Neural progenitor cell (in vitro differentiated cells): ENCODE measurements around the gene SPARCL1. TPM values are rescaled to one million over a fixed set of nuclear protein-coding genes. Genes with fewer than 3 reads are reported as not detected.

Experiments used
- DNase-seq: peaks from one replicate; pipeline ENCODE4 v3.0.0-alpha.2; 2016; ENCODE audit warnings: low spot score
- H2AFZ ChIP-seq: fragments of 200-600 bp; sonication (generic); replicated peaks from 2 replicates; pipeline ENCODE4 v1.6.1; 2016; ENCODE audit warnings: antibody characterized with exemption
- H3F3A ChIP-seq: fragments of 200-600 bp; sonication (generic); 2 replicates; pipeline ENCODE4 v1.6.1; 2016; ENCODE audit warnings: antibody characterized with exemption, low read depth
- H3K27ac ChIP-seq: fragments of 200-600 bp; sonication (generic); 2 replicates; pipeline ENCODE4 v1.5.1; 2016; ENCODE audit warnings: mild to moderate bottlenecking
- H3K27me3 ChIP-seq: fragments of 200-600 bp; sonication (generic); 2 replicates; pipeline ENCODE4 v1.6.1; 2016; ENCODE audit warnings: mild to moderate bottlenecking, moderate library complexity
- H3K36me3 ChIP-seq: fragments of 200-600 bp; sonication (generic); 2 replicates; pipeline ENCODE4 v1.5.1; 2016
- H3K4me1 ChIP-seq: fragments of 200-600 bp; sonication (generic); 2 replicates; pipeline ENCODE4 v1.6.1; 2016; ENCODE audit warnings: mixed run types
- H3K4me2 ChIP-seq: fragments of 200-600 bp; sonication (generic); 2 replicates; pipeline ENCODE4 v1.6.1; 2016
- H3K4me3 ChIP-seq: fragments of 200-600 bp; sonication (generic); 2 replicates; pipeline ENCODE4 v1.5.1; 2016
- H3K79me2 ChIP-seq: fragments of 200-600 bp; sonication (generic); 2 replicates; pipeline ENCODE4 v1.6.1; 2016; ENCODE audit warnings: low read depth
- H3K9ac ChIP-seq: fragments of 200-600 bp; sonication (generic); 2 replicates; pipeline ENCODE4 v1.6.1; 2016
- H3K9me3 ChIP-seq: fragments of 200-600 bp; sonication (generic); 2 replicates; pipeline ENCODE4 v1.5.1; 2016; ENCODE audit warnings: low read depth
- H4K20me1 ChIP-seq: fragments of 200-600 bp; sonication (generic); 2 replicates; pipeline ENCODE4 v1.6.1; 2016; ENCODE audit warnings: low read depth
- H3K27ac Mint-ChIP-seq: 3 replicates; pipeline ENCODE4 v1.8.0; 2021; ENCODE audit warnings: mixed read lengths
- H3K27me3 Mint-ChIP-seq: 2 replicates; pipeline ENCODE4 v1.8.0; 2022; ENCODE audit warnings: low read depth, mild to moderate bottlenecking, inconsistent platforms, moderate library complexity, mixed read lengths; ENCODE audit not compliant: insufficient read depth
- H3K36me3 Mint-ChIP-seq: 3 replicates; pipeline ENCODE4 v1.8.0; 2021; ENCODE audit warnings: mixed read lengths
- H3K4me1 Mint-ChIP-seq: 3 replicates; pipeline ENCODE4 v1.8.0; 2021; ENCODE audit warnings: mixed read lengths
- H3K4me3 Mint-ChIP-seq: 3 replicates; pipeline ENCODE4 v1.8.0; 2021; ENCODE audit warnings: mild to moderate bottlenecking, moderate library complexity, mixed read lengths
- H3K9me3 Mint-ChIP-seq: 3 replicates; pipeline ENCODE4 v1.8.0; 2020; ENCODE audit warnings: mixed read lengths
- EZH2 ChIP-seq: fragments of 200-600 bp; sonication (generic); IDR thresholded peaks from 2 replicates; pipeline ENCODE4 v1.6.1; 2017; ENCODE audit warnings: antibody characterized with exemption, mild to moderate bottlenecking, moderate library complexity
- EZH2phosphoT487 ChIP-seq: fragments of 200-600 bp; sonication (generic); IDR thresholded peaks from 2 replicates; pipeline ENCODE4 v1.6.1; 2017; ENCODE audit warnings: antibody characterized with exemption
- total RNA-seq: library from RNA; depleted of rRNA; stranded (reverse); fragments of >200 nt; gene quantifications from 2 replicates; pipeline ENCODE4 v1.2.3, GENCODE V29; 2015; ENCODE audit warnings: low replicate concordance
- TF ChIP-seq, protein P1 (sequence below): fragments of 200-600 bp; sonication (generic); IDR thresholded peaks from 2 replicates; pipeline ENCODE4 v1.5.1; 2017; ENCODE audit warnings: antibody characterized with exemption, mild to moderate bottlenecking

Gene SPARCL1
- total RNA-seq, 1 donor from 2014 or later = not detected

DNA sequence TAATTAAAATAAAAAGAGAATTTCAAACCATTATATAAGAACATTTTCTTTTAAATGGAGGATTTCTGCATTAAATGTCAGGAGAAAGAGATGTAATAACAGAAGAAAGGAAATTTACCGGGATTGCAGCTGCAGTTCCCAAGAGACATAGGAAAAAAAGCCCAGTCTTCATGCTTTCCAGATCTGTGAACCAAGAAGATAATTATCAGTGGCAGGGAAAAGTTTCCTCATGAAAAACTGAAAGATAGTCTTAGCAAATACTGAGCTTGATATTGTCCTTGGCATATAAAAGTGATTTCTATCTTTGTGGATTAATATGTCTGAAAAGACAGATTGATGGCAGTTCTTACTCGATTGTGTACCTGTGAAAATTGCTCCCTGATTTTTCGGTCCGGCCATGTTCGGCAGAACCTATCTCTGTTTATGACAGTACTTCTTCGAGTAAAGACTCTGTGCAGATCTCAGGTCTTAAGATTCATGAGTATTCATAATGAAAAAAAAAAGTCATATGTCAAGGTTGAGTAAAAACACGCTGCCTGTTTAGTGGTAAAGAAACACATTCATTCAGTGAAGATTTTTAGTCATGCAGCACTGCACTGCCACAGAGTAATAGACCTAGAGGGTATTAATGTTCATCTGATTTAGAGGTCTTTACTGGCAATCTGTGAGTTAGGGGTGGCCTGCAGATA lies 29.6 kb downstream of the SPARCL1 start:
- no peak overlapping the region for H2AFZ ChIP-seq
- Mint-ChIP-seq H3K27ac (no peak overlapping the region), H3K27me3 (no peaks in the 10 kb centered on the region), H3K4me3 (no peak overlapping the region), H3K4me1 (no peaks in the 10 kb centered on the region), H3K9me3 (no peaks in the 10 kb centered on the region), H3K36me3 (no peaks in the 10 kb centered on the region)
- H3K27me3 ChIP-seq = no peaks in the 10 kb centered on the region
- H3F3A ChIP-seq = no peaks in the 10 kb centered on the region
- no peaks in the 10 kb centered on the region for H3K9me3 ChIP-seq
- H3K4me3 ChIP-seq = no peak overlapping the region
- H3K79me2 ChIP-seq = no peaks in the 10 kb centered on the region
- H3K27ac ChIP-seq = no peak overlapping the region
- no peak for DNase-seq
- no peak overlapping the region for H3K9ac ChIP-seq
- TF ChIP-seq EZH2phosphoT487 = no peak
- no peak for TF ChIP-seq EZH2
- TF ChIP-seq, protein P1, sequence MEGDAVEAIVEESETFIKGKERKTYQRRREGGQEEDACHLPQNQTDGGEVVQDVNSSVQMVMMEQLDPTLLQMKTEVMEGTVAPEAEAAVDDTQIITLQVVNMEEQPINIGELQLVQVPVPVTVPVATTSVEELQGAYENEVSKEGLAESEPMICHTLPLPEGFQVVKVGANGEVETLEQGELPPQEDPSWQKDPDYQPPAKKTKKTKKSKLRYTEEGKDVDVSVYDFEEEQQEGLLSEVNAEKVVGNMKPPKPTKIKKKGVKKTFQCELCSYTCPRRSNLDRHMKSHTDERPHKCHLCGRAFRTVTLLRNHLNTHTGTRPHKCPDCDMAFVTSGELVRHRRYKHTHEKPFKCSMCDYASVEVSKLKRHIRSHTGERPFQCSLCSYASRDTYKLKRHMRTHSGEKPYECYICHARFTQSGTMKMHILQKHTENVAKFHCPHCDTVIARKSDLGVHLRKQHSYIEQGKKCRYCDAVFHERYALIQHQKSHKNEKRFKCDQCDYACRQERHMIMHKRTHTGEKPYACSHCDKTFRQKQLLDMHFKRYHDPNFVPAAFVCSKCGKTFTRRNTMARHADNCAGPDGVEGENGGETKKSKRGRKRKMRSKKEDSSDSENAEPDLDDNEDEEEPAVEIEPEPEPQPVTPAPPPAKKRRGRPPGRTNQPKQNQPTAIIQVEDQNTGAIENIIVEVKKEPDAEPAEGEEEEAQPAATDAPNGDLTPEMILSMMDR = no peak
- H3K36me3 ChIP-seq = no peaks in the 10 kb centered on the region
- no peak overlapping the region for H3K4me2 ChIP-seq
- H4K20me1 ChIP-seq = no peaks in the 10 kb centered on the region
- no peaks in the 10 kb centered on the region for H3K4me1 ChIP-seq

DNA sequence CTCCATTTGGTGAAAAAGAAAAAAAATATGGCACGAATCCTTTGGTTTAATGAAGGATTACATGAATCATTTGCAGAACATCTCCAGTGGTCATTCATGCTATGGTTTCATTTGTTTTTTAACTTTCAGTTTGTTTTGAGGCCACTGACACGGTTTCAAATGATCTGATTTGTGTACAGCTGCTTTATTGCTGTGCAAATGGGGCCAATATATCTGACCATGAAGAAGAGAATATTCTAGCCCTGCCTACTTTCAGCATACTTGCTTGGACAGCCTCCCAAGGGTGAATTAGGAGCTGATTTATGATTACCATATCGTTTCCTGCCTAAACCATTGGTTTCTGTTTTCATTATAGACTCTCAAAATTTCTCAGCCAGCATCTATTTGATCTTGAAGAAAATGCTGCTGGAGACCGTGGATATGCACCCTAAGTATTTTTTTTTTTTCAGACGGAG lies 30.7 kb downstream of the SPARCL1 start:
- Histone ChIP-seq H3K79me2 (no peaks in the 10 kb centered on the region), H3K9ac (no peak overlapping the region), H3K36me3 (no peaks in the 10 kb centered on the region), H2AFZ (no peak overlapping the region), H3F3A (no peaks in the 10 kb centered on the region), H3K4me1 (no peaks in the 10 kb centered on the region), H3K4me3 (no peak overlapping the region), H3K27ac (no peak overlapping the region), H3K9me3 (no peaks in the 10 kb centered on the region), H3K4me2 (no peak overlapping the region), H4K20me1 (no peaks in the 10 kb centered on the region), H3K27me3 (no peaks in the 10 kb centered on the region)
- Mint-ChIP-seq H3K9me3 (no peaks in the 10 kb centered on the region), H3K36me3 (no peaks in the 10 kb centered on the region), H3K27ac (no peak overlapping the region), H3K4me3 (no peak overlapping the region), H3K27me3 (no peaks in the 10 kb centered on the region), H3K4me1 (no peaks in the 10 kb centered on the region)
- TF ChIP-seq EZH2 (no peak), EZH2phosphoT487 (no peak)
- TF ChIP-seq, protein P1 = no peak
- no peak for DNase-seq

DNA sequence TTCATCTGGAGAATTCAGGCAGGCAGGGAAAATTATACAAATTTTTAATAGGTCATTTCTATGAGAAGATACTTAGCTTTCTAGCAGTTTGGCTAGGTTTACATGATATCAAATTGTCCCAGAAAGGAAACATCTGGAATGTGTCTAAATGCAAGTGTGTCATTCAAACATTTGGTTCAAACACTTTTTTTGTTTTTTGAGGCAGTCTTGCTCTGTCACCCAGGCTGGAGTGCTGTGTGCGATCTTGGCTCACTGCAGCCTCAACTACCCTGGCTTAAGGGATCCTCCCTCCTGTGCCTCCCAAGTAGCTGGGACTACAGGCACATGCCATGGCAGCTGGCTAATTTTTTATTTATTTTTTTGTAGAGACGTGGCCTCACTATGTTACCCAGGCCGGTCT lies 31.6 kb downstream of the SPARCL1 start:
- Histone ChIP-seq H3K27ac (no peak overlapping the region), H3K4me3 (no peak overlapping the region), H3K36me3 (no peaks in the 10 kb centered on the region), H3K4me1 (no peaks in the 10 kb centered on the region), H3K9ac (no peak overlapping the region), H3K4me2 (no peak overlapping the region), H3K27me3 (no peaks in the 10 kb centered on the region), H3K9me3 (no peaks in the 10 kb centered on the region), H2AFZ (no peak overlapping the region), H4K20me1 (no peaks in the 10 kb centered on the region), H3F3A (no peaks in the 10 kb centered on the region), H3K79me2 (no peaks in the 10 kb centered on the region)
- H3K27ac Mint-ChIP-seq = no peak overlapping the region
- H3K27me3 Mint-ChIP-seq = no peaks in the 10 kb centered on the region
- no peak overlapping the region for H3K4me3 Mint-ChIP-seq
- H3K9me3 Mint-ChIP-seq = no peaks in the 10 kb centered on the region
- no peak for DNase-seq
- no peaks in the 10 kb centered on the region for H3K36me3 Mint-ChIP-seq
- TF ChIP-seq EZH2phosphoT487 (no peak), EZH2 (no peak)
- TF ChIP-seq, protein P1 = no peak
- H3K4me1 Mint-ChIP-seq = no peaks in the 10 kb centered on the region
